GM21717 (cell line): ENCODE results near the gene C21orf58.

Experiments used
- ATAC-seq: cut with Tn5 transposase; IDR thresholded peaks from one replicate; pipeline ENCODE4 v1.9.1; 2021; ENCODE audit warnings: mild to moderate bottlenecking, moderate library complexity; ENCODE audit not compliant: unreplicated experiment

C21orf58 gene

DNA sequence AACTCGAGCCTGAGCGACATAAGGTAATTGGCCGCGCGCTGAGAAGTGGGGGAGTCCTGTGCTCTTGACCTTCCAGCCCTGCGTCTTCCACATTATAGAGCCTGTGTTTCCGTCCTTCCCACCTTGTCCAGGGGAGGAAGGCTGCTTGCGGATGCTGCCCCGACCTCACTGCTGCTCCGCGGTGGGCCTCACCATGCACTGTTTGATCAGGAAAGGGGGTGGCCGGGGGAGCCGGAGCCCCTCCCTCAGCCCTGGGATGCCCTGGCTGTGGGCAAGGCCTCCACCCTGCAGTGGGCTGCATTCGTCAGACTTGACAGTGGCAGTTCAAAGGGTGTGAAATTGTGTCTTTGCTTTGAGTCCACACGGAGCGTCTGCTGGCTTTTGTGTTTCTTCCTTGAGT is 30.4 kb upstream of the C21orf58 start:
- no peak for ATAC-seq

DNA sequence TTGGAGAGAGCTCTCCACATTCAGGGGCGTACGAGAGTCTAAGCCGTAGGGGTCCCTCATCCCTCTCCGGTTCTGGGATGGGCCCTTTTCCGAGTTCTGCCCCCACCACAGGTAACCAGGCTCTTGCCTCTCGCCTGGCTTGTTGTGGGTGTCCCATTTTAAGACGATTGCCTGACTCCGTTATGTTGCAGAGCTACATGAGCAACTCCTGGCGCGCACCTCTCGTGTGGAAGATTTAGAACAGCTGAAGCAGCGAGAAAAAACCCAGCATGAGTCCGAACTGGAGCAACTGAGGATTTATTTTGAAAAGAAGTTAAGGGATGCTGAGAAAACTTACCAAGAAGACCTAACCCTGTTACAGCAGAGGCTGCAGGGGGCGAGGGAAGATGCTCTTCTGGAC is 29.2 kb upstream of the C21orf58 start:
- ATAC-seq, result no peak

DNA sequence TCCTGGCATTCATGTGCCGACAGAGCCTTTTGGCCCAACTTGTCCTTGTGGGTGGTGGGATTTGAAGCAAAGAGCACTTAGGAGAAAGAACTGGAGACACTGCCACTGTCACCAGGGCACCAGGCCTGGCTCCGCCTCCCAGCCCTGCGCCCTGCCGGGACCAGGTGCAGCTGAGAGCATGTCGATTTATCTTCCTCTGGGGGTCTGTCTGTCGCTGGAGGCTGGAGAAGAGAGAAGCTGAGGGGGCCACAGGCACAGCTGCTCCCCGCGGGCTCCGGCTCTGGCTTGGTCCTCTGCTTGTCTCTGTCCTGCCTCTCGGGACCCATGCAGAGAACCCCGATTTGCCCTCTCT is 28.5 kb upstream of the C21orf58 start:
- ATAC-seq, result no peak

DNA sequence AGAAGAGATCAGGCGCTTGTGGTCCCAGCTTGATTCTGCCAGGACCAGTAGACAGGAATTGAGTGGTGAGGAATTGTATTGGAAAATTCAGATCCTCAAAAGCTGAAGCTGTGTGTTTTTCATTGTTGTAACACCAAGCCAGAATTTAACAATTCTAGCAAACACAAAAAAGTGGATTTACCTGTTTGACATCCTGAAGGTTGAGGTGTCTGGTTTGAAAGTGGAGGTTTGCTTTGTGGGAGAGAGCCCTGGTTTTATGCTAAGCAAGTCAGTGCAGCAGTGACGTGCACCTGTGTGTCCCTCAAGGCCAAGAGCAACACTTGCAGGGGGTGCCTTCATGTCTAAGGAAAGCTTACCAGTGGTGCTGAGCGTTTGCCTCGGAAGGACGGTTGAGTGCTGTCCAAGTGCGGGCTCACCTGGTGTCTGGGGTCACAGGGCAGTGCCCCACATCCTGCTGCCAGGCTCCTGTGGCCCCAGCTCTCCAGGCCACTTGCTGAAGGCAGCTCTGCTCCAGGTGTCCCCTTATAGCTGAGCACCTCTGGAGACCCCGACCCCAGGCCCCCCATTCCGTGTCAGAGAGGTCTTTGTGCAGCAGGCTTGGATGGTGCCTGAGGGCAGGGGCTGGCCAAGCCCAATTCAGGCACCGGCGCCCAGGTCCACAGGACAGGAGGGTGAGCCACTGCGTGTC is 27.9 kb upstream of the C21orf58 start:
- ATAC-seq, result no peak

DNA sequence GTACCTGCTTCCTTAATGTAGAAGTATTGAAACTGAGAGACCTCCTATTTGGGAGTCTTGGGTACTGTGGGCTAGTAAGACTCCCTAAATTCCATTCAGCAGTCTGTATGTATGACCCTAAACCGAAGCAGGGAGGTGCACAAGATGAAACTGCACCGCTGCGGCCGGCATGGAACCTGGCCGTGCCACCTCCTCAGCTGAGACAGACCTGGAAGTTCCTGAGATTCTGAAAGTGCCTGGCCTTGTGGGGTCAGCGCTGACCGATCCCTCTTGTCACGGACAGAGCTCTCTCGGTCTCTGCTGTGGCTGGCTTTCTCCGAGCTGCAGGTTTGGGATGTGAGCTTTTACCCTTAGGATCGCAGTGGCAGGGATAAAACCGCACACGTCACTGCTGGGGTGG is 27.3 kb upstream of the C21orf58 start:
- no peak for ATAC-seq

DNA sequence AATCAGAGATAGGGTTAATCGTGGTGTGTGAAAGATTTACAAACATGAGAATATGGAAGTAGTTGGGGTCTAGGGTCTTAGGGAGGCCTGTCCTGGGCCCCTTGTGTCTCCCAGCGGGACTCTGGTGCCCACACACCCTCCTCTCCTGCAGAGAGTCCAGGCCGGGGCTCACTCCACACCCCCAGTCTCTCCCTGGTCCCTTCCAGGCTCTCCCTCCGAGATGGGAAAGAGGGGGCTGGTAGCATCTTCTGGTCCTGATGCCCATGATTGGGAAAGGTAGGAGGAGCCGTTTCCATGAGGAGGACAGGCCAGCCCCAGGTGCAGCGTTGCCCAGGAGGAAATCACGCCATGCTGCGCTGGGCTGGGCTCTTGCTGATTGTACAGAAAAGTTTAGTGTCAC is 26.9 kb upstream of the C21orf58 start:
- no peak for ATAC-seq

DNA sequence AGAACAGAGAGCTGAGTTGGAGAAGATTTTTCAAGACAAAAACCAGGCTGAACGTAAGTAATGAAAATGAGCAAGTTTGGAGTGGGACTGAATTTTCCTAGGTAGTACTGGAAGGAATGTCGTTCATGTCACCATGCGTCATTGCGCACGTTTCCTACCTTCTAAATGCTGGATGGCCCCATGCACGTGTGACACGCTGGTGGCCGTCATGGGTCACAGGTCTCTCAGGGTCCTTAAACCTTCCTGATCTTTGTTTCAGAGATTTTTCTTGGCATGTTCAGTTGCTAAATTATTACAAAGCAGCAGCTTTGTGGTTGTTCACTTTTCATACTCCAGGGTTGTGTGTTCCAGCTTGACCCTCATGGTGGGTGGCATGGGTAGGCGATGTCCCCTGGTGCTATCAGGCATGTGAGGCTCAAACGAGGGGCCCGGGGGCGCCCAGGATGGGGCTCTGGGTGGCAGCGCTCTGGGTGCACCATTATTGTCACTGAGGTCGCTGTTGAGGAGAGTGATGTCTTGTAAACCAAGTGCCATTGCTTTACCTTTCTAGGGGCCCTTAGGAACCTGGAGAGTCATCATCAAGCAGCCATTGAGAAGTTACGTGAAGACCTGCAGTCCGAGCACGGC is 25.6 kb upstream of the C21orf58 start:
- ATAC-seq, result no peak

DNA sequence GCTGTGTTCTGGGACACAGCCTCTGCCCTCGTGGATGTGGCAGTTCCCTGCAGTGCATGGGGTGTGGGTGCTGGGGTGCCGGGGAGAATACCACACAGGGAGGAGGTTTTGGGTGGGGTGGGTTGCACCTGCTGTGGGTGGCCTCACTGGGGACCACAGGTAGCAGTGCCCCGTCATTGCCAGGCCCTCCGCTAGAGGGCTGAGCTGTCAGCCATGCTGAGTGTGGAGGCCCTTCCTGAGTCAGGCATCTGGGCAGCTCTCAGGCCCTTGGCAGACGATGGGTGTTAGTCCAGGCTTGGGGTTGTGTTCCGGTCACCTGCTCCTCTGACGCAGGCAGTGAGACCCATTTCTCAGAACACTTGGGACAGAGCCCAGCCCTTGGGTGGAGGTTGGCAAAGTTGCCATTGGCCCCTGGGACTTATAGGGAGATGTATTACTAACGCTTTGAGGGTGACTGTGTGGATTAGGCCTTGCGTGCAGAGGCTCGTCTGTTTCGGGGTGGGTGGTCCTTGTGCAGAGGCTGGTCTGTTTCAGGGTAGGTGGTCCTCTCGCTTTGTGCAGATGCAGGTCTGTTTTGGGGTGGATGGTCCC is 24.2 kb upstream of the C21orf58 start:
- no peak for ATAC-seq

DNA sequence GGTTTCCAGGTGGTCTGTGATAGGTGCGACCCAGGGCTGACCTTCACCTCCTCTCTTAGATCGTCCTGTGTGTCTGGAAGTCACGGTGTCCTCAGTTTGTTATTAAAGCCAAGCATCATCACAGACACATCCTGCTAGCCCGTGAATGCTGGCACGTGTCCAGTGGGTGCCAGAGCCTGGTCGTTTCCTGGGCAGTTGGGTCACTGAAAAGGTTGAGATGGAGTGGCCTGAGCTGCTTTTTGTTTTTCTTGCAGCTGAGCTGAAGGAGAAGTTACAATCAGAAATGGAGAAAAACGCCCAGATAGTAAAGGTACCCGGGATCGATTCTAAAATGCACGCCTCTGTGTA is 23.5 kb upstream of the C21orf58 start:
- no peak for ATAC-seq

DNA sequence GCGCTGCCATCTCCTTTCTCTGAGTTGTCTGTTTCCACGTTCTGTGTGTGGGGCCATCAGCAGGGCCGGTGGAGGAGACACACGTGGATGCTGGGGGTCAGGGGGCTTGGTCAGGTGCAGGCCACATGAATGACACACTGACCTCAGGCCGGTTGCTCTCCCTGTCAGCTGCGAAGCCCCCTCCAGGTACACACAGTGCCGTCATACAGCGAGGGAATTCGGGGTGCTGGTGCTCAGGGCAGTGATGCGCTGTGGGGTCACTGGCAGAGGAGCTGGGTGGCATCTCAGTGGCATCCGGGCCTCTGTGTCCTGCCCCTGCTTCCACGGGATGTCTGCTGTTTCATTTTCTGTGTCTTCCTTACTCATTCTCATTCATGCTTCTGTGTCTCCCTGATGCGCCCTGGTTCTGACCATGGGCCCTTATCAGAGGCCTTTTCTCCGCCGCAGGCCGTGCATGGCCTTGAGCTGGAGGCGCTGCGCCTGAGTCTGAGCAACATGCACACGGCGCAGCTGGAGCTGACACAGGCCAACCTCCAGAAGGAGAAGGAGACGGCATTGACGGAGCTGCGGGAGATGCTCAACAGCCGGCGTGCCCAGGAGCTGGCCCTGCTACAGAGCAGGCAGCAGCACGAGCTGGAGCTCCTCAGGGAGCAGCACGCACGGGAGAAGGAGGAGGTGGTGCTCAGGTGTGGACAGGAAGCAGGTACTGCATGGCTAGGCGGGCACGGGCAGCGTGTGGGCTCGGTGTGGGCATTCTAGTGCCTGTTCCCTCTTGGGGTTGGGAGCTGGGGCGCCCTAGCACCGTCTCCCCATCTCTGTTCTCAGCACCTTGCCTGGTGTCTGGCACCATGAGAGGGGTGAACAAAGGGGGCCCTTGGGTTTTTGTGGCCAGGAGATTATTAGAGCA is 22.9 kb upstream of the C21orf58 start:
- ATAC-seq, result no peak

DNA sequence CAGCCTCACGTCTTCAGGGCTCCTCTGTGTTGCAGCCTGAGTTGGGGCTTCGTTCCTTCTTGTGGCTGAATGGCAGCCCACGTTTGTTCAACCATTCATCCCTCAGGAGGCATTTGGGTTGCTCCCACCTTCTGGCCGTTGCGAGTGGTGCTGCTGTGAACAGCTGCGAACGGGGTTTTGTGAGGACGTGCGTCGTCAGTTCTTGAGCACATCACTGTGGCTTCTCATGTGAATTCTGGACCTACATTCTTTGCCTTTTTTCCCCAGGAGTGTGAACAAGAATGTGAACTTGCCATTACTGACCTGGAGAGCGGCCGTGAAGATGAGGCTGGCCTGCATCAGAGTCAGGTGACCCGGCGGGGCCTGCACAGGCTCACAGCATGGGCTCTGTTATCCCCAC is 22.2 kb upstream of the C21orf58 start:
- ATAC-seq, result no peak

DNA sequence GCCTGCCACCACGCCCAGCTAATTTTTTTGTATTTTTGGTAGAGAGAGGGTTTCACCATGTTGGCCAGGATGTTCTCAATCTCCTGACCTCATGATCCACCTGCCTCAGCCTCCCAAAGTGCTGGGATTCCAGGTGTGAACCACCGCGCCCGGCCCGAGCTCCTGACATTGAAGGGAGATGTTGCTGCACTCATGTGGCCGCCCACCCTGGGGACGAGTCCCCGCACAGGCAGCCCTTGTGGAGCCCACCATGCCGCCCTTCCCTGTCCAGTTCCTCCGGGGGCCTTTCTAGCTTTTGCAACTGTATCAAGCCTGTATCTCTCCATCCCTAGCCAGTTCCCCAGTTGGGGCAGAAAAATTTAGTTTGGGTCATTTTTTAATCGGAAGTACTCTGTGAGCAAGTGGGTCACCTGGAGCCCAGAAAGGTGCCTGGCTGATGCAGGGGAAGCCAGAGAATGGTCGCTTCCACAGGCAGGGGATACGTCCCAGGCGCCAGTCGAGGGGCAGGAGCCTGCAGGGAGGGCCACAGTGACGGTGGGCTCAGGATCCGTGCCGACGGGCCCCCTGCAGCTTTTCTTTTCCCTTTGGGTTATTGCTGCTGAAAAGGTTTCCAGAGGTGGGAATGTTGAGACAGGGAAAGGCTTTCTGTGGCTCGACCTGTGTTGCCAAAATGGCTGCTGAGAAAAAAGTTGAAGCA is 20.7 kb upstream of the C21orf58 start:
- ATAC-seq, result no peak

DNA sequence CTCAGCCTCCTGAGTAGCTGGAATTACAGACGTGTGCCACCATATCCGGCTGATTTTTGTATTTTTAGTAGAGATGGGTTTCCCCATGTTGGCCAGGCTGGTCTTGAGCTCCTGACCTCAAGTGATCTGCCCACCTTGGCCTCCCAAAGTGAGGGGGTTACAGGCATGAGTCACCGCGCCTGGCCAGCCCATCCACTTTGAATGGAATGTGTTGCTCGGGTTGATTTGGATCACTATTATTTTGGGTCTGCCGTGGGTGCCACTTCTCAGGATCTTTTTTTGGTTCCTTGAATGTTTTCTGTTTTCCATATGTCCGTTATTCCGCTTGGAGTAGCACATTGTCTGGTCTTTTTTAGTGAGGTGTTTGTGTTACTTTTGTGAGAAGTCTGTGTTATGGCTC is 17.3 kb upstream of the C21orf58 start:
- ATAC-seq, result no peak

DNA sequence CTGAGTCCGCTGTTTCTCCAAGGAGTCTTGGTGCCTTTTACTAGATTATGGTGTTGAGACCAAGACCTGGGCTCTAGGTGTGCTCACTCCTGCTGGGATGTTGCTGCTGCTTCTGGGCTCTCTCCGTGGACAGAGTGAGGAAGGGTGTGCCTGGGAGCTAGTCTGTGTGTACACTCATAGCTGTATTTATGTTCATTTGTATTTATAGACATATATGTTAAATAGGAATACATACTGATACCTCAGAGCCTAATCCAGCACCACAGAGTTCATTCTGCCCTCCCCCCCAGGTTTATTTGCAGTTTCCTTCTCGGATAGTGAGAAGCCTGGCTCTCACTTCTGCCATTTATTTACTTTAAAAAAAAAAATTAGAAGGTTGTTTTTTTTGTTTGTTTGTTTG is 12.9 kb upstream of the C21orf58 start:
- ATAC-seq, result no peak

DNA sequence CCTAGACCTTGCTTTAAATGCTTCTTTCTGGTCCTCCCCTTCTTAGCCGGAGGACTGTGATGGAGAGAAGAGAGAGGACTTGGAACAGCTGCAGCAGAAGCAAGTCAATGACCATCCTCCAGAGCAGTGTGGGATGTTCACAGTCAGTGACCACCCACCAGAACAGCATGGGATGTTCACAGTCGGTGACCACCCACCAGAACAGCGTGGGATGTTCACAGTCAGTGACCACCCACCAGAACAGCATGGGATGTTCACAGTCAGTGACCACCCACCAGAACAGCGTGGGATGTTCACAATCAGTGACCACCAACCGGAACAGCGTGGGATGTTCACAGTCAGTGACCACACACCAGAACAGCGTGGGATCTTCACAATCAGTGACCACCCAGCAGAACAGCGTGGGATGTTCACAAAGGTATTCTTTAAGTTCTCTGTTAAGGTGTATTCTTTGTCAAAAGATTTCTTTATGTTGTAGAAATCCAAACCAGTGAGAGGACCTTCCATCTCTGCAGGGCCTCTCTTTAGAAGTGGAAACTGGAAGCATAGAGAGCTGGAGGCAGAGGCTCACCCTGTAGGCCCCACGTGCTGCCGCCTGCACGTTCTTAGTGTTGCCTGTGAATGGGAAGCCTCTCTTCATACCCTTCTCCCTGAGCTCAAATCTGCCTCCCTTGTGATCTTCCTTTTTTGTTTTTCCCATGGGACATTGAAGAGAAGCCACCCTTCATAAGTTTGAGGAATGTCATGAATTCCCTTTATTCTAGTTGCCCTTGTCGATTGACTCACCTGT is 10.9 kb upstream of the C21orf58 start:
- ATAC-seq, result no peak

DNA sequence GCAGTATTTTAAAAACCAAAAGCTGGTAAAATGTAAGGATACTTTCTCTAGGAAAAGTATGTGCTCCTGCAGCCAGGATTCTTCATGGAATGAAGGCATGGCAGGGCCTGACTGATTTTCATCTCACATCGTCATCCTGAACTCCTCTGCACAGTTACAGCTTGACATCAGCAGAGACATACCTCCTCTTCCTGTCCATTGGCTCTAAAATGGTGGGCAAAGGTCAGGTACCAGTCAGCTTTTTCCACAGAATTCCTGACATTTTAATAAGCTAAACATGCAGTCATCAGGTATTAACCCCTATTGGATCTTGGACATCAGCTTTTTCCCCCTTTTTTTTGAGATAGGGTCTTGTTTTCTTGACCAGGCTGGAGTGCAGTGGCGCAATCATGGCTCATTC is 6.1 kb upstream of the C21orf58 start:
- no peak for ATAC-seq

DNA sequence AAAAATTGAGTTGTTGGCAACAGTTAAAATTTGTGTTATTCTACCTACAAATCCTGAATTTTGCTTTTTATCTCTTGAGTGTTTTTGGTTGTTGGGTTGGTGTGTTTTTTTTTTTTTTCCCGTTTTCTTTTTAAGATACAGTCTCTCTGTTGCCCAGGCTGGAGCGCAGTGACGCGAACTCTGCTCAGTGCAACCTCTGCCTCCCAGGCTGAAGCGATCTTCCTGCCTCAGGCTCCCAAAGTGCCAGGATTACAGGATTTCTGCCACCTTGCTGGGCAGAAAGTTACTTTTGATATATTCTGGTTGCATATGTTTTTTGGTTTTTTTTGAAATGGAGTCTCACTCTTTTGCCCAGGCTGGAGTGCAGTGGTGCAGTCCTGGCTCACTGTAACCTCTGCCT is 4.5 kb upstream of the C21orf58 start:
- ATAC-seq, result no peak

DNA sequence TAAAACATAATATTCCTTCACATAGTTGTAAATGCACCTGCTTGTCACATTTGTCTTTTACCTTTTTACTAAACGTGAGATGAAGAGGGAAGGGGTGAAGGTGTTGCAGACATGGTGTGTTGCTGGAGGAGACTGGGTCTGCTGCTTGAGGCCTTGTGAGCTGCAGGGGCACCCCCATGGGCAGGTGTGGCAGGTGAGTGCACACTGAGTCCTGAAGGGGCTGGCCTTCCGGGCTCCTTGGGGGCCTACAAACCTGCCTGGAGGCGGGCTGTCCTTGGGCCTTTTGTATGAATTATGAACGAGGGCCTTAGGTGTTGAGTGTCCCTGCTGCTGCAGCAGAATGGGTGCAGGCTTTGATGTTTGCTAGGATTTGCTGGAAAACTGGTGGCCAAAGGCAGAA is 4.0 kb upstream of the C21orf58 start:
- no peak for ATAC-seq

DNA sequence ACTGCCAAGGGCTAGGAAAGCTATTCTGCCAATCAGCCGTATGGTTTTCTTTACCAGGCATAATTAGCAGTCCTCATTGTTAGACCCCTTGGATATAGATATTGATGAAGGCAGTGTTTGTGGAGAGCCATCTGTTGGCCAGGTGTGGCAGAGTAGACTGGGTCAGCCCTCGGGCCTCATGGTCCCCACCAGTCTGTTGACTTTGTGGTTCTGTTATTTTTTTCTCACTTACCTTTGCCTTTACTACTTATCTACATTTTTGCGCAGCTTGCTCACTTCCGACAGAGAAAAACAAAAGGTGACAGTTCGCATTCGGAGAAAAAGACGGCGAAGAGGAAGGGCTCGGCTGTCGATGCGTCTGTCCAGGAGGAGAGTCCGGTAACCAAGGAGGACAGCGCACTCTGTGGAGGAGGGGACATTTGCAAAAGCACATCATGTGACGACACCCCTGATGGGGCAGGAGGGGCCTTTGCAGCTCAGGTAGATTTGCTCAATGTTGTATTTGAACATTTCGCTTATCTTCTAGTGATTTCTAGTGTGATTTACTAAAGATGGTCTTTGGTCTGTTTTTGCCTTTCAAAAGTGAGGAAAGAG is 2.5 kb upstream of the C21orf58 start:
- ATAC-seq, result no peak
